Activated naive CD4-positive, alpha-beta T cell treated with anti-CD3 and anti-CD28 coated beads, Interleukin-2, amount 10 ng/mL, durations not matched to agents 5 hours and 36 hours (primary cell): ENCODE measurements around the gene EGFL7. TPM values are rescaled to one million over a fixed set of nuclear protein-coding genes. Genes with fewer than 3 reads are reported as not detected.

ENCODE experiments used
- microRNA-seq: library from miRNA; unstranded; fragments of <30 nt; microRNA quantifications from one replicate; pipeline ENCODE4 v1.2.0, GENCODE V29; 2022; ENCODE audit warnings: borderline microRNAs expressed, borderline replicate concordance
- total RNA-seq, 2 experiments: library from RNA; stranded (reverse); gene quantifications; one replicate each; pipeline ENCODE4 v1.2.3, GENCODE V29; 2021

Gene EGFL7
- under 1 TPM; 0.41 to 0.63 TPM for total RNA-seq

GRCh38 chr9:136662656-136663581 is at the start of gene EGFL7:
EGFL7 (plus strand) TSS chr9:136662916; CDS start chr9:136668283, 5,367 bp downstream.

GRCh38 chr9:136686794-136687711 is 24.3 kb downstream of the EGFL7 start, which contains the start of gene AGPAT2:
AGPAT2 (minus strand) TSS chr9:136687457; CDS start chr9:136687357, 100 bp downstream.

GRCh38 chr9:136711751-136712689 is 49.3 kb downstream of the EGFL7 start, which contains the start of gene DIPK1B:
DIPK1B (plus strand) TSS chr9:136712572; CDS start chr9:136712666, 94 bp downstream.

Small RNA genes within 50 kb of the gene (microRNA-seq; reads per million reads assigned to microRNA genes)
- gene MIR126 = 22.5 reads per million, percentile 54 among the genes with 10 or more reads in this experiment

Other genes with a start within 250 kb of the EGFL7 start
- gene INPP5E, start 223.1 kb upstream of the EGFL7 start, total RNA-seq = 10 to 100 TPM; 19.3 to 20.0 TPM
- gene SEC16A, start 179.9 kb upstream of the EGFL7 start, total RNA-seq = 10 to 100 TPM; 57.1 to 59.0 TPM
- 10 to 100 TPM; 66.7 to 74.8 TPM for gene NOTCH1, start 116.9 kb upstream of the EGFL7 start, total RNA-seq
- gene AGPAT2, start 24.5 kb downstream of the EGFL7 start, total RNA-seq = 10 to 100 TPM; 16.8 to 17.8 TPM
- gene DIPK1B, start 49.7 kb downstream of the EGFL7 start, total RNA-seq = under 1 TPM; 0.10 to 0.23 TPM
- under 1 TPM in 1 of 2 experiments, not detected in 1; 0.08 TPM for gene LCN10, start 80.0 kb downstream of the EGFL7 start, total RNA-seq
- not detected for gene LCN6, start 85.6 kb downstream of the EGFL7 start, total RNA-seq
- not detected for gene LCN8, start 95.3 kb downstream of the EGFL7 start, total RNA-seq
- not detected for gene LCN15, start 101.6 kb downstream of the EGFL7 start, total RNA-seq
- gene TMEM141, start 128.4 kb downstream of the EGFL7 start, total RNA-seq = 10 to 100 TPM; 33.4 to 35.3 TPM
- under 1 TPM; 0.46 to 0.76 TPM for gene CCDC183, start 133.4 kb downstream of the EGFL7 start, total RNA-seq
- gene RABL6, start 145.0 kb downstream of the EGFL7 start, total RNA-seq = 10 to 100 TPM; 89.0 to 92.1 TPM
- gene AJM1, start 179.6 kb downstream of the EGFL7 start, total RNA-seq = 1 to 10 TPM; 5.6 to 5.9 TPM
- 10 to 100 TPM; 86.7 to 87.5 TPM for gene PHPT1, start 186.5 kb downstream of the EGFL7 start, total RNA-seq
- 10 to 100 TPM; 13.4 to 14.6 TPM for gene MAMDC4, start 189.4 kb downstream of the EGFL7 start, total RNA-seq
- 100 to 1,000 TPM; 316 to 330 TPM for gene EDF1, start 203.4 kb downstream of the EGFL7 start, total RNA-seq
- 10 to 100 TPM; 35.4 to 41.7 TPM for gene TRAF2, start 223.6 kb downstream of the EGFL7 start, total RNA-seq